HepG2 (cell line): Measurements from ENCODE around the gene MTMR4. TPM values are rescaled to one million over a fixed set of nuclear protein-coding genes. Genes with fewer than 3 reads are reported as not detected.
A peak's percentile ranks its signal among the peaks of the same experiment; 100 is the strongest.

ENCODE experiments used
- ARNTL ChIP-seq: sonication (generic); formaldehyde crosslinking; IDR thresholded peaks from 2 replicates; pipeline ENCODE4 v1.4.0; 2020; ENCODE audit warnings: mild to moderate bottlenecking, missing genetic modification reagents
- CAMTA2 ChIP-seq: sonication (generic); formaldehyde crosslinking; IDR thresholded peaks from 2 replicates; pipeline ENCODE4 v1.4.0; 2020; ENCODE audit warnings: mild to moderate bottlenecking, missing genetic modification reagents, borderline replicate concordance
- CCDC6 ChIP-seq: sonication (generic); formaldehyde crosslinking; IDR thresholded peaks from 2 replicates; pipeline ENCODE4 v1.8.1; 2022; ENCODE audit warnings: mild to moderate bottlenecking, missing genetic modification reagents, moderate library complexity
- MYC ChIP-seq: sonication (generic); formaldehyde crosslinking; IDR thresholded peaks from 2 replicates; pipeline ENCODE4 v1.9.0; 2021; ENCODE audit warnings: missing genetic modification reagents, borderline replicate concordance
- POLR2A ChIP-seq, 2 experiments: IDR thresholded peaks; 2 replicates each; pipeline ENCODE4 v1.6.1; 2011; ENCODE audit warnings: low read depth in 2 of 2, low read length in 2 of 2, mild to moderate bottlenecking in 1 of 2, moderate library complexity in 1 of 2; ENCODE audit not compliant: insufficient read depth in 1 of 2
- RELA ChIP-seq: sonication (generic); formaldehyde crosslinking; IDR thresholded peaks from 2 replicates; pipeline ENCODE4 v1.4.0; 2020; ENCODE audit warnings: missing genetic modification reagents
- RFX1 ChIP-seq: fragments of 450-650 bp; IDR thresholded peaks from 2 replicates; pipeline ENCODE4 v1.6.1; 2017
- SAFB2 ChIP-seq: sonication (generic); formaldehyde crosslinking; IDR thresholded peaks from 2 replicates; pipeline ENCODE4 v1.5.1; 2020; ENCODE audit warnings: missing genetic modification reagents, low read depth, mild to moderate bottlenecking, borderline replicate concordance
- SALL2 ChIP-seq: sonication (generic); formaldehyde crosslinking; IDR thresholded peaks from 2 replicates; pipeline ENCODE4 v1.8.1; 2023; ENCODE audit warnings: mild to moderate bottlenecking, missing genetic modification reagents, inconsistent platforms
- SRY ChIP-seq: sonication (generic); formaldehyde crosslinking; IDR thresholded peaks from 2 replicates; pipeline ENCODE4 v1.8.0; 2022; ENCODE audit warnings: mild to moderate bottlenecking, missing genetic modification reagents
- STAG1 ChIP-seq: sonication (generic); formaldehyde crosslinking; IDR thresholded peaks from 2 replicates; pipeline ENCODE4 v1.4.0; 2020; ENCODE audit warnings: missing genetic modification reagents
- TEAD2 ChIP-seq: sonication (generic); formaldehyde crosslinking; IDR thresholded peaks from 2 replicates; pipeline ENCODE4 v1.9.0; 2021; ENCODE audit warnings: missing genetic modification reagents
- TSC22D2 ChIP-seq: sonication (generic); formaldehyde crosslinking; IDR thresholded peaks from 2 replicates; pipeline ENCODE4 v1.5.1; 2020; ENCODE audit warnings: missing genetic modification reagents, mild to moderate bottlenecking, borderline replicate concordance
- XRCC5 ChIP-seq: fragments of 200-400 bp; formaldehyde crosslinking; optimal IDR thresholded peaks from 2 replicates; pipeline ENCODE3; 2017; ENCODE audit warnings: mild to moderate bottlenecking, low read length
- ZBTB7A ChIP-seq: sonication (generic); formaldehyde crosslinking; IDR thresholded peaks from 2 replicates; pipeline ENCODE4 v1.8.0; 2022; ENCODE audit warnings: mild to moderate bottlenecking, missing genetic modification reagents
- ZFP37 ChIP-seq: sonication (generic); formaldehyde crosslinking; IDR thresholded peaks from 2 replicates; pipeline ENCODE4 v1.4.0; 2020; ENCODE audit warnings: missing genetic modification reagents, borderline replicate concordance
- ZMYM4 ChIP-seq: sonication (generic); formaldehyde crosslinking; IDR thresholded peaks from 2 replicates; pipeline ENCODE4 v1.8.1; 2023; ENCODE audit warnings: mild to moderate bottlenecking, missing genetic modification reagents
- ZNF253 ChIP-seq: sonication (generic); formaldehyde crosslinking; IDR thresholded peaks from 2 replicates; pipeline ENCODE4 v1.8.0; 2022; ENCODE audit warnings: mild to moderate bottlenecking, missing genetic modification reagents, borderline replicate concordance
- ZNF780A ChIP-seq: sonication (generic); formaldehyde crosslinking; IDR thresholded peaks from 2 replicates; pipeline ENCODE4 v1.8.0; 2022; ENCODE audit warnings: mild to moderate bottlenecking, missing genetic modification reagents, moderate library complexity
- ZNF800 ChIP-seq: sonication (generic); formaldehyde crosslinking; IDR thresholded peaks from 2 replicates; pipeline ENCODE4 v1.4.0; 2020; ENCODE audit warnings: missing genetic modification reagents
- ZNF841 ChIP-seq: sonication (generic); formaldehyde crosslinking; IDR thresholded peaks from 2 replicates; pipeline ENCODE4 v1.8.1; 2023; ENCODE audit warnings: missing genetic modification reagents, borderline replicate concordance
- polyA plus RNA-seq, 8 experiments: library from polyadenylated mRNA; depleted of rRNA in 3 of 8; stranded (reverse) in 7 of 8; unstranded in 1 of 8; fragments of >200 nt; fragmentation: Illumina TruSeq in 4 of 8; extraction: Trizol in 4 of 8; gene quantifications; 2 replicates each; pipeline versions ENCODE4 v1.2.1 to v1.2.3, GENCODE V29; 2011 to 2016; ENCODE audit warnings: low read depth in 4 of 8, missing spikeins in 1 of 8, mixed read lengths in 1 of 8; ENCODE audit not compliant: insufficient read depth in 1 of 8
- total RNA-seq, 5 experiments: library from RNA; depleted of rRNA; stranded (reverse); fragments of >200 nt; fragmentation: Illumina TruSeq; extraction: Trizol; gene quantifications; 2 replicates each; pipeline ENCODE4 v1.2.3, GENCODE V29; 2016; ENCODE audit warnings: low read depth in 1 of 5
- TF ChIP-seq, protein P1 (sequence below): sonication (generic); formaldehyde crosslinking; IDR thresholded peaks from 2 replicates; pipeline ENCODE4 v1.5.0; 2020; ENCODE audit warnings: mild to moderate bottlenecking, low read depth, missing genetic modification reagents, borderline replicate concordance
- TF ChIP-seq, protein P2 (sequence below): sonication (generic); formaldehyde crosslinking; IDR thresholded peaks from 2 replicates; pipeline ENCODE4 v1.8.1; 2022; ENCODE audit warnings: low read depth, mild to moderate bottlenecking, missing genetic modification reagents
- TF ChIP-seq, protein P3 (sequence below): sonication (generic); formaldehyde crosslinking; IDR thresholded peaks from 2 replicates; pipeline ENCODE4 v1.5.0; 2020; ENCODE audit warnings: missing genetic modification reagents
- TF ChIP-seq, protein P4 (sequence below): IDR thresholded peaks from 2 replicates; pipeline ENCODE4 v1.6.1; 2016; ENCODE audit warnings: low read depth, borderline replicate concordance

Gene MTMR4
- total and polyA plus RNA-seq, 2 of the 13 experiments (the other 11 are each of a cell fraction or from before 2014, with no cell fraction given), result 62.5 to 65.1 TPM

- TF ChIP-seq POLR2A (IDR thresholded peaks at IDR 0.05; ENCODE audit: insufficient read depth in 1 of 2, low read depth in 2 of 2, low read length in 2 of 2) (peak; percentile 62 to 71), ZNF780A (CRISPR knock-in tag) (no peak), ARNTL (CRISPR knock-in tag) (0 out of 2 replicates have a peak, but pooled peaks have one; percentile 26), CAMTA2 (no peak), ZMYM4 (CRISPR knock-in tag) (no peak), STAG1 (no peak), RELA (CRISPR knock-in tag) (no peak), ZFP37 (peak; percentile 59; the same call in 1 of the 2 replicates), ZNF841 (CRISPR knock-in tag) (no peak), XRCC5 (no peak), SAFB2 (CRISPR knock-in tag) (no peak; the same call in 1 of the 2 replicates), ZBTB7A (CRISPR knock-in tag) (no peak), SRY (CRISPR knock-in tag) (no peak), SALL2 (CRISPR knock-in tag) (no peak), ZNF253 (CRISPR knock-in tag) (0 out of 2 replicates have a peak, but pooled peaks have one; percentile 18), TEAD2 (CRISPR knock-in tag) (no peak), CCDC6 (CRISPR knock-in tag) (0 out of 2 replicates have a peak, but pooled peaks have one; percentile 26), RFX1 (no peak), MYC (CRISPR knock-in tag) (peak; percentile 54; the same call in 1 of the 2 replicates), ZNF800 (0 out of 2 replicates have a peak, but pooled peaks have one; percentile 6), TSC22D2 (CRISPR knock-in tag) (no peak)
- TF ChIP-seq, protein P1, sequence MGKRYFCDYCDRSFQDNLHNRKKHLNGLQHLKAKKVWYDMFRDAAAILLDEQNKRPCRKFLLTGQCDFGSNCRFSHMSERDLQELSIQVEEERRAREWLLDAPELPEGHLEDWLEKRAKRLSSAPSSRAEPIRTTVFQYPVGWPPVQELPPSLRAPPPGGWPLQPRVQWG (CRISPR knock-in tag), result no peak
- TF ChIP-seq, protein P2, sequence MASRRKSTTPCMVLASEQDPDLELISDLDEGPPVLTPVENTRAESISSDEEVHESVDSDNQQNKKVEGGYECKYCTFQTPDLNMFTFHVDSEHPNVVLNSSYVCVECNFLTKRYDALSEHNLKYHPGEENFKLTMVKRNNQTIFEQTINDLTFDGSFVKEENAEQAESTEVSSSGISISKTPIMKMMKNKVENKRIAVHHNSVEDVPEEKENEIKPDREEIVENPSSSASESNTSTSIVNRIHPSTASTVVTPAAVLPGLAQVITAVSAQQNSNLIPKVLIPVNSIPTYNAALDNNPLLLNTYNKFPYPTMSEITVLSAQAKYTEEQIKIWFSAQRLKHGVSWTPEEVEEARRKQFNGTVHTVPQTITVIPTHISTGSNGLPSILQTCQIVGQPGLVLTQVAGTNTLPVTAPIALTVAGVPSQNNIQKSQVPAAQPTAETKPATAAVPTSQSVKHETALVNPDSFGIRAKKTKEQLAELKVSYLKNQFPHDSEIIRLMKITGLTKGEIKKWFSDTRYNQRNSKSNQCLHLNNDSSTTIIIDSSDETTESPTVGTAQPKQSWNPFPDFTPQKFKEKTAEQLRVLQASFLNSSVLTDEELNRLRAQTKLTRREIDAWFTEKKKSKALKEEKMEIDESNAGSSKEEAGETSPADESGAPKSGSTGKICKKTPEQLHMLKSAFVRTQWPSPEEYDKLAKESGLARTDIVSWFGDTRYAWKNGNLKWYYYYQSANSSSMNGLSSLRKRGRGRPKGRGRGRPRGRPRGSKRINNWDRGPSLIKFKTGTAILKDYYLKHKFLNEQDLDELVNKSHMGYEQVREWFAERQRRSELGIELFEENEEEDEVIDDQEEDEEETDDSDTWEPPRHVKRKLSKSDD (CRISPR knock-in tag), result peak; percentile 40; the same call in 1 of the 2 replicates
- TF ChIP-seq, protein P3, sequence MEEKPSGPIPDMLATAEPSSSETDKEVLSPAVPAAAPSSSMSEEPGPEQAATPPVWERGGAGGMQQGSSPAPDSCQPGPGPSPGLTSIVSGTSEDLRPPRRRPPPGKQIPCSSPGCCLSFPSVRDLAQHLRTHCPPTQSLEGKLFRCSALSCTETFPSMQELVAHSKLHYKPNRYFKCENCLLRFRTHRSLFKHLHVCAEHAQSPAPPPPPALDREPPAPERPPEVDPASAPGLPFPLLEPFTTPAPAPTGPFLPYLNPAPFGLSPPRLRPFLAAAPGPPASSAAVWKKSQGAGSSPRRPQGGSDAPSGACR (CRISPR knock-in tag), result peak; percentile 84; the same call in 1 of the 2 replicates
- TF ChIP-seq, protein P4, sequence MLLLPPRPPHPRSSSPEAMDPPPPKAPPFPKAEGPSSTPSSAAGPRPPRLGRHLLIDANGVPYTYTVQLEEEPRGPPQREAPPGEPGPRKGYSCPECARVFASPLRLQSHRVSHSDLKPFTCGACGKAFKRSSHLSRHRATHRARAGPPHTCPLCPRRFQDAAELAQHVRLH (CRISPR knock-in tag), result no peak
Measured at GRCh38 chr17:58516644-58517377, 2.4 kb upstream of the MTMR4 start (continued).
